ENCODE measurements around the gene ATP8A1. TPM values are rescaled to one million over a fixed set of nuclear protein-coding genes. Genes with fewer than 3 reads are reported as not detected.
A peak's percentile ranks its signal among the peaks of the same experiment; 100 is the strongest.

Gene ATP8A1
- total and polyA plus RNA-seq, 12 donors, result 3.4 to 27.9 (median 17.5) TPM

DNA sequence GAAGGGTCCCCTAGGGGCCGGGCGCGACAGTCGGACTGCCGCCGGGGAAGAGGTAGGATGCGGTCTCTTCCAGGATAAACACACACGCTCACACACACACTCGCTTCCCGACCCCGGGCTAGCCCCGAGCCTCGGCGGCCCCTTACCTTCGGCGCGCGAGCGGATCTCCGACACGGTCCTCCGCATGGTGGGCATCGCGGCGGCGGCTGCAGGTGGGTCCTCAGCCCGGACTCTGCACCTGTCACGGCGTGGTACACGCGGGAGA, 294 bp downstream of the ATP8A1 start:
- intact Hi-C loops (cut with DNase I), result loop anchor here in 5 of 10 donors (2.0 to 5.0 kb wide), 6 partner anchors 39 to 88 kb away; no protein-coding TSS in a partner anchor
- Histone ChIP-seq H3K9me3 (peaks cover 0 to 10% (median 0%) of the 10 kb centered on the region in 11 donors), H3K27me3 (no peaks in the 10 kb centered on the region), H3K4me3 (peak overlapping the region; percentile 71 to 99 (median 88)), H3K36me3 (no peaks in the 10 kb centered on the region), H3K27ac (peak overlapping the region; percentile 28 to 97 (median 92)), H3K4me1 (peaks cover 10 to 51% (median 34%) of the 10 kb centered on the region in 9 donors)
- TF ChIP-seq, protein P1, sequence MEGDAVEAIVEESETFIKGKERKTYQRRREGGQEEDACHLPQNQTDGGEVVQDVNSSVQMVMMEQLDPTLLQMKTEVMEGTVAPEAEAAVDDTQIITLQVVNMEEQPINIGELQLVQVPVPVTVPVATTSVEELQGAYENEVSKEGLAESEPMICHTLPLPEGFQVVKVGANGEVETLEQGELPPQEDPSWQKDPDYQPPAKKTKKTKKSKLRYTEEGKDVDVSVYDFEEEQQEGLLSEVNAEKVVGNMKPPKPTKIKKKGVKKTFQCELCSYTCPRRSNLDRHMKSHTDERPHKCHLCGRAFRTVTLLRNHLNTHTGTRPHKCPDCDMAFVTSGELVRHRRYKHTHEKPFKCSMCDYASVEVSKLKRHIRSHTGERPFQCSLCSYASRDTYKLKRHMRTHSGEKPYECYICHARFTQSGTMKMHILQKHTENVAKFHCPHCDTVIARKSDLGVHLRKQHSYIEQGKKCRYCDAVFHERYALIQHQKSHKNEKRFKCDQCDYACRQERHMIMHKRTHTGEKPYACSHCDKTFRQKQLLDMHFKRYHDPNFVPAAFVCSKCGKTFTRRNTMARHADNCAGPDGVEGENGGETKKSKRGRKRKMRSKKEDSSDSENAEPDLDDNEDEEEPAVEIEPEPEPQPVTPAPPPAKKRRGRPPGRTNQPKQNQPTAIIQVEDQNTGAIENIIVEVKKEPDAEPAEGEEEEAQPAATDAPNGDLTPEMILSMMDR (IDR thresholded peaks at IDR 0.05), result no peak
- DNase-seq, result no peak
- 1% methylated on average over 29 to 31 of the region's 31 CpGs for WGBS, 2 donors
- peak in 3 of 8 donors; percentile 1 to 3 (median 1) for ATAC-seq

DNA sequence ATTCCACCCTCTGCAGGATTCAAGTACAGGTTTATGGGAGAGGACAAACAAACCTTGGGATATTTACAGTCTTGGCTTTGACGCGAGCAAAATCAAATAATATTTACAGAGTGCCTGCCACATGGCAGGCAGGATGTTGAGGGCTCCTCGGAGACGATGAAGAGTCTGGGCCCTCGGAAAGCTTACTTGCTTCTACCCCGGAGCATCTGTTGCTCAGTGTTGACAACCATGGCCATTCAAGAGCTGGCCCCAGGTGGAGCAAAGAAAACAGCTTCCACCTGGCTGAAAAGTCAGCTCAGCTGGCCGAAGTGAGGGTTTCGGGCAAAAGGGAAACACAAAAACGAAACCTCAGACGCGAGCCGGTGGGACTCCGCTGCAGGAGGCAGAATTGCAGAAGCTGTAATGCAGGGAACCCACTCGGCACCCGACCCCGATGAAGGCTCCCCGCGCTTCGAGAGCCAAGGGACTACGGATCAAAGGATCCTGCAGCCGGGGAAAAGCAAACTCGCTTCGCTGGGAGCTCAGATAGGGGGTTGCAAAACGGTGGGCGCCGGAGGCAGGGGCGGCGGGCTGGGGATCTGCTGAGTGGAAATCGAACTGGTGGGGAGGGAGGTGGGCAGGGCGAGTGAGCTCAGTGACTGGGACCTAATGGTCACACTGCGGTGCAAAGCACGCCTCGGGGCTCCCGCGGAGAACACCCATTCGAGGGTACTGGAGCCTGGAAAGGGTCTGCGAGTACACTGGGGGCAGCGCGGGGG, 805 bp downstream of the ATP8A1 start:
- peak; percentile 39 to 42 for DNase-seq
- peak; percentile 8 to 34 (median 17) for ATAC-seq
- Histone ChIP-seq H3K4me1 (peaks cover 10 to 51% (median 34%) of the 10 kb centered on the region in 9 donors), H3K4me3 (peak overlapping the region; percentile 71 to 99 (median 88)), H3K9me3 (peaks cover 0 to 14% (median 0%) of the 10 kb centered on the region in 11 donors), H3K27me3 (no peaks in the 10 kb centered on the region), H3K36me3 (no peaks in the 10 kb centered on the region), H3K27ac (peak overlapping the region; percentile 28 to 97 (median 92))
- intact Hi-C loops (cut with DNase I), result loop anchor here in 5 of 10 donors (2.0 to 5.0 kb wide), 6 partner anchors 39 to 87 kb away; no protein-coding TSS in a partner anchor
- TF ChIP-seq, protein P1 (IDR thresholded peaks at IDR 0.05), result no peak
- 1 to 3% methylated on average over 39 of the region's 39 CpGs for WGBS, 2 donors

DNA sequence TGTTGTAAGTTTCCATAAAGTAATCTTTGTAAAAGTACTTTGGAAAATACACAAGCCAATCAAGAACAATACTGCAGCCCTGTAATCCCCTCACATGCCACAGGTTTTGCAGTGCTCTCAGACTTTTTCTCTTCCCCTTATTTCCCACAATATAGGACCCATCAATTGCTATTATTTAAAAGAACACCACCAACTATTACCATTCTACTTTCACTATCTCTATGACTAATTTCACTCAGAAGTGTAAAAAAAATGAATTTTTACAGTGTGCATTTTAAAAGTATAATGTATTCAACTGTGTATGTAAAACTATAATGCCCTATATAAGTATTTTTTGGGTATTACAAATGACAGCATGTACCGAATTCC, 1.7 kb downstream of the ATP8A1 start:
- H3K27ac ChIP-seq, result peak overlapping the region in 9 of 10 donors; percentile 23 to 97 (median 90)
- WGBS, 2 donors, result 64 to 75% methylated on average over 1 of the region's 1 CpG

GRCh38 chr4:42654631-42655268, 2.2 kb downstream of the ATP8A1 start:
- Histone ChIP-seq H3K4me1 (peaks cover 10 to 51% (median 34%) of the 10 kb centered on the region in 9 donors), H3K36me3 (no peaks in the 10 kb centered on the region), H3K27ac (peak overlapping the region in 9 of 10 donors; percentile 23 to 97 (median 90)), H3K4me3 (peak overlapping the region in 6 of 10 donors; percentile 86 to 99 (median 90)), H3K27me3 (no peaks in the 10 kb centered on the region), H3K9me3 (peaks cover 0 to 14% (median 0%) of the 10 kb centered on the region in 11 donors)
- ATAC-seq, result no peak
- DNase-seq, result no peak
- TF ChIP-seq, protein P1 (IDR thresholded peaks at IDR 0.05), result no peak
- intact Hi-C loops (cut with DNase I), result loop anchor here in 4 of 10 donors (5.0 kb wide), 4 partner anchors 37 to 82 kb away; no protein-coding TSS in a partner anchor
- WGBS, 2 donors, result 28 to 36% methylated on average over 2 of the region's 2 CpGs

More for the DNA sequence above, 1.7 kb downstream of the ATP8A1 start:
- TF ChIP-seq, protein P1 (IDR thresholded peaks at IDR 0.05), result no peak
- H3K27me3 ChIP-seq, result no peaks in the 10 kb centered on the region
- ATAC-seq, result no peak
- no peaks in the 10 kb centered on the region for H3K36me3 ChIP-seq
- no peak for DNase-seq
- peaks cover 0 to 14% (median 0%) of the 10 kb centered on the region in 11 donors for H3K9me3 ChIP-seq
- intact Hi-C loops (cut with DNase I), result loop anchor here in 4 of 10 donors (5.0 kb wide), 4 partner anchors 38 to 83 kb away; no protein-coding TSS in a partner anchor
- H3K4me1 ChIP-seq, result peaks cover 10 to 51% (median 34%) of the 10 kb centered on the region in 9 donors
- peak overlapping the region in 8 of 10 donors; percentile 86 to 99 (median 88) for H3K4me3 ChIP-seq
